HG03025 (cell line): Measurements from ENCODE around the gene GFPT2.
"Not testable (repeated sequence)": the region's sequence is repeated elsewhere in the genome, so short reads cannot be mapped to it uniquely, and the experiment has no call there.

Source experiments
- ATAC-seq: cut with Tn5 transposase; IDR thresholded peaks from one replicate; pipeline ENCODE4 v1.9.1; 2021; ENCODE audit warnings: mild to moderate bottlenecking, moderate library complexity; ENCODE audit not compliant: unreplicated experiment, low FRiP score

Gene GFPT2

GRCh38 chr5:180313677-180314505, 39.2 kb downstream of the GFPT2 start:
- no peak for ATAC-seq

- ATAC-seq: no peak
Observed at GRCh38 chr5:180311216-180311615, 41.9 kb downstream of the GFPT2 start.

- ATAC-seq: no peak
Observed at GRCh38 chr5:180306796-180307195, 46.3 kb downstream of the GFPT2 start.

GRCh38 chr5:180305481-180305880, 47.7 kb downstream of the GFPT2 start:
- ATAC-seq: no peak

- ATAC-seq: no peak
Observed at GRCh38 chr5:180304431-180305375, 48.4 kb downstream of the GFPT2 start.

GRCh38 chr5:180304016-180304292, 49.2 kb downstream of the GFPT2 start:
- ATAC-seq: no peak

- ATAC-seq: no peak
Observed at GRCh38 chr5:180303226-180304015, 49.7 kb downstream of the GFPT2 start.

- no peak for ATAC-seq
Observed at GRCh38 chr5:180302256-180302655, 50.9 kb downstream of the GFPT2 start.

- ATAC-seq: no peak
Observed at GRCh38 chr5:180301253-180301652, 51.9 kb downstream of the GFPT2 start.

- ATAC-seq: no peak
Observed at GRCh38 chr5:180299526-180299925, 53.6 kb downstream of the GFPT2 start.

- not testable (repeated sequence) for ATAC-seq
Observed at GRCh38 chr5:180299014-180299413, 54.1 kb downstream of the GFPT2 start.

GRCh38 chr5:180297587-180298282, 55.4 kb downstream of the GFPT2 start:
- ATAC-seq: no peak

- ATAC-seq: no peak
Observed at GRCh38 chr5:180296771-180297170, 56.4 kb downstream of the GFPT2 start.

GRCh38 chr5:180294913-180295555, 58.1 kb downstream of the GFPT2 start:
- ATAC-seq: no peak

GRCh38 chr5:180294411-180294810, 58.7 kb downstream of the GFPT2 start:
- ATAC-seq: no peak

GRCh38 chr5:180291943-180292831, 60.9 kb downstream of the GFPT2 start, which contains the start of gene MAPK9:
TSS of gene MAPK9 (minus strand) at chr5:180292083. CDS start at chr5:180280561, 11,522 bp downstream.
- peak; percentile 80 for ATAC-seq

GRCh38 chr5:180291234-180291940, 61.7 kb downstream of the GFPT2 start:
- ATAC-seq: peak; percentile 34
